HG02759 (cell line): ENCODE measurements around the gene CNNM2.
"Not testable (repeated sequence)": the region's sequence is repeated elsewhere in the genome, so short reads cannot be mapped to it uniquely, and the experiment has no call there.

Source experiments
- ATAC-seq: cut with Tn5 transposase; IDR thresholded peaks from one replicate; pipeline ENCODE4 v1.9.1; 2021; ENCODE audit warnings: mild to moderate bottlenecking, moderate library complexity; ENCODE audit not compliant: unreplicated experiment

CNNM2 gene

GRCh38 chr10:102964713-102965112 lies 46.6 kb downstream of the CNNM2 start:
- no peak for ATAC-seq

- no peak for ATAC-seq
Measured at GRCh38 chr10:102965311-102965851, 47.3 kb downstream of the CNNM2 start.

- ATAC-seq: no peak
Measured at GRCh38 chr10:102967123-102967522, 49.0 kb downstream of the CNNM2 start.

- no peak for ATAC-seq
Measured at GRCh38 chr10:102970562-102971340, 52.7 kb downstream of the CNNM2 start.

- no peak for ATAC-seq
Measured at GRCh38 chr10:102975483-102976379, 57.6 kb downstream of the CNNM2 start.

- ATAC-seq: not testable (repeated sequence)
Measured at GRCh38 chr10:102976380-102976726, 58.3 kb downstream of the CNNM2 start.

GRCh38 chr10:102982296-102982695 lies 64.2 kb downstream of the CNNM2 start:
- ATAC-seq: no peak

GRCh38 chr10:102984086-102984485 lies 66.0 kb downstream of the CNNM2 start:
- ATAC-seq: no peak

GRCh38 chr10:102985811-102986210 lies 67.7 kb downstream of the CNNM2 start:
- no peak for ATAC-seq

- no peak for ATAC-seq
Measured at GRCh38 chr10:102988404-102989314, 70.6 kb downstream of the CNNM2 start.

GRCh38 chr10:102994531-102995295 lies 76.6 kb downstream of the CNNM2 start:
- ATAC-seq: no peak

GRCh38 chr10:102996876-102997275 lies 78.8 kb downstream of the CNNM2 start:
- no peak for ATAC-seq

GRCh38 chr10:102997998-102998397 lies 79.9 kb downstream of the CNNM2 start:
- peak; percentile 52 for ATAC-seq

- ATAC-seq: no peak
Measured at GRCh38 chr10:102998399-102998907, 80.4 kb downstream of the CNNM2 start.

- not testable (repeated sequence) for ATAC-seq
Measured at GRCh38 chr10:103000050-103000449, 82.0 kb downstream of the CNNM2 start.

GRCh38 chr10:103007017-103007416 lies 88.9 kb downstream of the CNNM2 start:
- no peak for ATAC-seq

GRCh38 chr10:103013416-103013815 lies 95.3 kb downstream of the CNNM2 start:
- ATAC-seq: no peak

- ATAC-seq: no peak
Measured at GRCh38 chr10:103019425-103019824, 101.3 kb downstream of the CNNM2 start.

GRCh38 chr10:103021150-103021899 lies 103.2 kb downstream of the CNNM2 start:
- no peak for ATAC-seq
